K562 (cell line): ENCODE measurements around the gene PHLDB1. TPM values are rescaled to one million over a fixed set of nuclear protein-coding genes. Genes with fewer than 3 reads are reported as not detected.
A peak's percentile ranks its signal among the peaks of the same experiment; 100 is the strongest.

Source experiments
- ATAC-seq: fragments of 200-7000 bp; cut with Tn5 transposase; 3 replicates; pipeline ENCODE4 v1.9.1; 2020; ENCODE audit warnings: moderate library complexity
- BruUV-seq: library from RNA; stranded (reverse); fragments of 400-500 nt; replicated peaks from 2 replicates; lab custom pipeline; 2021; lab: Mats Ljungman, UMichigan
- CTCF ChIA-PET: fragments of 300-600 bp; formaldehyde crosslinking; extraction: SDS; loops from one replicate; lab custom pipeline; 2021; ENCODE audit warnings: low intra/inter-chr PET ratio; lab: Yijun Ruan, JAX
- POLR2A ChIA-PET: fragments of 300-600, 350-650 bp; sonication (Branson Sonifier 250); formaldehyde crosslinking; extraction: SDS; loops from one replicate; lab custom pipeline; 2021; ENCODE audit warnings: antibody characterized with exemption, inconsistent platforms; lab: Yijun Ruan, JAX
- DNase-seq, 4 experiments: peaks; one replicate each; pipeline versions ENCODE4 v3.0.0 to v3.0.0-alpha.2; 2011 to 2018; ENCODE audit warnings: low spot score in 3 of 4, mixed read lengths in 3 of 4; ENCODE audit errors: extremely low read depth in 1 of 4
- FAIRE-seq: peaks from 2 replicates; lab custom pipeline; 2011; peaks lifted over from hg19 to GRCh38; lab: Jason Lieb, UNC
- H2AFZ ChIP-seq: 2 replicates; pipeline ENCODE4 v1.6.0; 2011; ENCODE audit warnings: low read depth, low read length, control low read depth, inconsistent platforms
- H3K27ac ChIP-seq: fragments of 200-600 bp; 3 replicates; pipeline ENCODE4 v1.8.0; 2011; ENCODE audit warnings: low read depth, mild to moderate bottlenecking, control low read depth, inconsistent platforms, low read length, moderate library complexity, mixed read lengths; ENCODE audit errors: extremely low read depth
- H3K27me3 ChIP-seq, 2 experiments: fragments of 300-600 bp in 1 of 2; 2 replicates in 1 of 2; 3 replicates in 1 of 2; pipeline versions ENCODE4 v1.6.0 to v1.8.0; 2011; ENCODE audit warnings: inconsistent platforms in 2 of 2, low read length in 2 of 2, mild to moderate bottlenecking in 1 of 2, mixed read lengths in 1 of 2, moderate library complexity in 1 of 2; ENCODE audit not compliant: control insufficient read depth in 2 of 2, insufficient read depth in 2 of 2
- H3K36me3 ChIP-seq: fragments of 300-600 bp; 3 replicates; pipeline ENCODE4 v1.8.0; 2011; ENCODE audit warnings: mild to moderate bottlenecking, low read length, inconsistent platforms; ENCODE audit not compliant: control insufficient read depth, insufficient read depth
- H3K4me1 ChIP-seq, 2 experiments: fragments of 200-600 bp in 1 of 2; replicated peaks in 1 of 2; 2 replicates in 1 of 2; 3 replicates in 1 of 2; pipeline versions ENCODE4 v1.5.1 to v1.8.0; 2011; ENCODE audit warnings: inconsistent platforms in 2 of 2, low read length in 2 of 2, mild to moderate bottlenecking in 1 of 2, mixed read lengths in 1 of 2, moderate library complexity in 1 of 2; ENCODE audit not compliant: control insufficient read depth in 2 of 2, insufficient read depth in 2 of 2
- H3K4me2 ChIP-seq: 2 replicates; pipeline ENCODE4 v1.6.1; 2011; ENCODE audit warnings: low read length, control low read depth, inconsistent platforms, mixed read lengths; ENCODE audit not compliant: insufficient read depth
- H3K4me3 ChIP-seq: fragments of 200-600 bp; sonication (generic), shearing (Covaris generic); 2 replicates; pipeline ENCODE4 v1.5.1; 2016; ENCODE audit warnings: control low read depth, inconsistent platforms
- H3K79me2 ChIP-seq: fragments of 200-600 bp; 3 replicates; pipeline ENCODE4 v1.8.0; 2011; ENCODE audit warnings: low read length, inconsistent platforms; ENCODE audit not compliant: control insufficient read depth, insufficient read depth
- H3K9ac ChIP-seq, 2 experiments: 2 replicates each; pipeline versions ENCODE4 v1.6.0 to v1.6.1; 2011; ENCODE audit warnings: low read depth in 2 of 2, low read length in 2 of 2, control low read depth in 1 of 2, inconsistent platforms in 1 of 2, mild to moderate bottlenecking in 1 of 2, mixed read lengths in 1 of 2; ENCODE audit not compliant: insufficient read depth in 1 of 2
- H3K9me1 ChIP-seq: one replicate; pipeline ENCODE4 v1.6.0; 2011; ENCODE audit warnings: inconsistent platforms, mild to moderate bottlenecking, low read length, moderate library complexity; ENCODE audit not compliant: control insufficient read depth, insufficient read depth
- H3K9me3 ChIP-seq: replicated peaks from 2 replicates; pipeline ENCODE4 v1.5.1; 2011; ENCODE audit warnings: low read depth, low read length, inconsistent platforms; ENCODE audit not compliant: control insufficient read depth, insufficient read depth
- H4K20me1 ChIP-seq: replicated peaks from 2 replicates; pipeline ENCODE4 v1.6.1; 2011; ENCODE audit warnings: low read length, inconsistent platforms, mixed read lengths; ENCODE audit not compliant: control insufficient read depth, insufficient read depth
- ATF7 ChIP-seq: fragments of 450-650 bp; IDR thresholded peaks from 2 replicates; pipeline ENCODE4 v1.7.1; 2014; ENCODE audit warnings: mild to moderate bottlenecking, moderate library complexity
- FOXA3 ChIP-seq, 2 experiments: fragments of 450-650 bp in 1 of 2; sonication (generic) in 1 of 2; formaldehyde crosslinking; IDR thresholded peaks in 1 of 2; conservative IDR thresholded peaks in 1 of 2; 2 replicates each; pipeline versions ENCODE4 v1.4.0 to v1.8.0; 2020 to 2022; ENCODE audit warnings: mild to moderate bottlenecking in 2 of 2, missing genetic modification reagents in 1 of 2
- POLR2G ChIP-seq: fragments of 200-400 bp; formaldehyde crosslinking; IDR thresholded peaks from 2 replicates; pipeline ENCODE4 v1.6.1; 2017; ENCODE audit warnings: low read depth, mild to moderate bottlenecking, antibody characterized with exemption, low read length, moderate library complexity
- ZBTB7A ChIP-seq: IDR thresholded peaks from 2 replicates; pipeline ENCODE4 v1.6.1; 2011; ENCODE audit warnings: low read depth, mild to moderate bottlenecking, low read length, moderate library complexity, borderline replicate concordance; ENCODE audit not compliant: control insufficient read depth
- ZNF444 ChIP-seq: fragments of 250-450 bp; sonication (Bioruptor Pico); IDR thresholded peaks from 2 replicates; pipeline ENCODE4 v1.4.0; 2020; ENCODE audit warnings: mild to moderate bottlenecking, moderate library complexity
- WGBS: fragments of 100-300 bp; shearing (Covaris generic); methylation state at CpG from one replicate; pipeline ENCODE4 v1.1.6; 2016; ENCODE audit warnings: low coverage, mixed read lengths; ENCODE audit not compliant: insufficient coverage; ENCODE audit errors: missing lambda C conversion rate; 5-methylcytosine and 5-hydroxymethylcytosine counted together
- in situ Hi-C: fragments of 300-500 bp; cut with MboI; formaldehyde crosslinking; loops from 4 replicates; pipeline ENCODE4 v1.15.0; 2018; ENCODE audit warnings: inconsistent platforms, mixed read lengths
- intact Hi-C: fragments of 100-400 bp; cut with micrococcal nuclease; formaldehyde crosslinking; loops from 2 replicates; pipeline ENCODE4 v1.14.2; 2022
- polyA plus RNA-seq, 8 experiments: library from polyadenylated mRNA; depleted of rRNA in 4 of 8; stranded (reverse) in 5 of 8; unstranded in 3 of 8; fragments of >200 nt; fragmentation: Nextera tagmentation in 2 of 8; fragmentation: Illumina TruSeq in 1 of 8; extraction: Ambion mirVana in 2 of 8; extraction: Trizol in 1 of 8; gene quantifications; 2 replicates each; pipeline versions ENCODE4 v1.2.1 to v1.2.3, GENCODE V29; 2011 to 2014; ENCODE audit warnings: inconsistent platforms in 1 of 8, missing spikeins in 1 of 8
- total RNA-seq, 7 experiments: library from RNA; depleted of rRNA in 6 of 7; stranded (reverse); fragments of >200 nt in 6 of 7; fragmentation: Illumina TruSeq in 2 of 7; extraction: Trizol in 2 of 7; gene quantifications; 2 replicates each; pipeline versions ENCODE4 v1.2.1 to v1.2.3, GENCODE V29; 2011 to 2021; ENCODE audit warnings: low replicate concordance in 1 of 7
- TF ChIP-seq, protein P1 (sequence below): sonication (generic); formaldehyde crosslinking; IDR thresholded peaks from 2 replicates; pipeline ENCODE4 v1.8.0; 2022; ENCODE audit warnings: mild to moderate bottlenecking, missing genetic modification reagents
- TF ChIP-seq, protein P2 (sequence below): fragments of 250-450 bp; sonication (Bioruptor Pico); IDR thresholded peaks from 2 replicates; pipeline ENCODE4 v1.9.0; 2021; ENCODE audit warnings: mild to moderate bottlenecking, inconsistent platforms

PHLDB1 gene
- total and polyA plus RNA-seq, 9 of the 15 experiments (the other 6 are each of a cell fraction or from before 2014, with no cell fraction given): 2.0 to 28.7 (median 16.2) TPM

DNA sequence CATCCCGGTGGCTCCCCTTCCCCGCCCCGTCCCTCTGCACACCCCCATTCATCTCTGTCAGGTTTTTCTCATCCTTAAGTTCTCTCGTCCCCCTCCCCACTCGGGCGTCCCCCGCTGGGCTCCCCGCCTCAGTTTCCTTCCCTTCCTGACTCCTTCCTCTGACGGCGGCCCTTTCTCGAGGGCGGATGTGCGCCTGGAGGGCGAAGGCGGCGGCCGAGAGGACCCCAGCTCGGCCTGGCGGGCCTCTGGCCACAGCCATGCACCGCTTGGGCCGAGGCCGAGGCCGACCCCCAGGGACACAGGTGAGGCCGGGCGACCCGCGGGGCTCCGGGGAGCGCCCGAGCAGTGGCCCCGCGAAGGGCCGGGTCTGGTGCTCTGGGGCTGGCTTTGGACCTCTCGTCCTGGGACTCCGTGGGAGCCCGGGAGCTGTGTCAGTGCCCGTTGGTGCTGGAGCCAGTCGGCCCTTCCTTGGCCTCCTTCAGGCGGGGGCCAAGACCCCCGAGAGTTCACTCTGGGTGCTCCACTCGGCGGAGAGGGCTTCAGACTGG is 2.9 kb downstream of the PHLDB1 start:
- Histone ChIP-seq H3K4me2 (peak overlapping the region; percentile 50), H3K4me1 (peaks cover 29 to 57% of the 10 kb centered on the region in 2 experiments), H3K79me2 (peaks cover 10% of the 10 kb centered on the region; the same call in 2 of the 3 replicates), H3K9me1 (peaks cover 3% of the 10 kb centered on the region), H3K27me3 (no peaks in the 10 kb centered on the region), H2AFZ (peak overlapping the region; percentile 68; the same call in 1 of the 2 replicates), H3K9me3 (no peaks in the 10 kb centered on the region), H3K9ac (peak overlapping the region in 1 of 2 experiments; percentile 84; a peak in 2 of 4 replicates), H3K36me3 (peaks cover 10% of the 10 kb centered on the region; the same call in 2 of the 3 replicates), H4K20me1 (no peaks in the 10 kb centered on the region), H3K27ac (peak overlapping the region; percentile 17; the same call in 1 of the 3 replicates), H3K4me3 (no peak overlapping the region)
- in situ Hi-C loops: no loop called here
- WGBS: 83% methylated on average over 25 of the region's 42 CpGs
- no peak for FAIRE-seq
- ChIA-PET POLR2A (interaction anchor here (1.1 kb wide), 1 partner anchor 11 kb away, joined by 3 read pairs; no protein-coding TSS in a partner anchor), CTCF (interaction anchor here (1.4 kb wide), 1 partner anchor 346 kb away, joined by 4 read pairs; the partner anchor contains the start of gene UPK2)
- TF ChIP-seq, protein P1, sequence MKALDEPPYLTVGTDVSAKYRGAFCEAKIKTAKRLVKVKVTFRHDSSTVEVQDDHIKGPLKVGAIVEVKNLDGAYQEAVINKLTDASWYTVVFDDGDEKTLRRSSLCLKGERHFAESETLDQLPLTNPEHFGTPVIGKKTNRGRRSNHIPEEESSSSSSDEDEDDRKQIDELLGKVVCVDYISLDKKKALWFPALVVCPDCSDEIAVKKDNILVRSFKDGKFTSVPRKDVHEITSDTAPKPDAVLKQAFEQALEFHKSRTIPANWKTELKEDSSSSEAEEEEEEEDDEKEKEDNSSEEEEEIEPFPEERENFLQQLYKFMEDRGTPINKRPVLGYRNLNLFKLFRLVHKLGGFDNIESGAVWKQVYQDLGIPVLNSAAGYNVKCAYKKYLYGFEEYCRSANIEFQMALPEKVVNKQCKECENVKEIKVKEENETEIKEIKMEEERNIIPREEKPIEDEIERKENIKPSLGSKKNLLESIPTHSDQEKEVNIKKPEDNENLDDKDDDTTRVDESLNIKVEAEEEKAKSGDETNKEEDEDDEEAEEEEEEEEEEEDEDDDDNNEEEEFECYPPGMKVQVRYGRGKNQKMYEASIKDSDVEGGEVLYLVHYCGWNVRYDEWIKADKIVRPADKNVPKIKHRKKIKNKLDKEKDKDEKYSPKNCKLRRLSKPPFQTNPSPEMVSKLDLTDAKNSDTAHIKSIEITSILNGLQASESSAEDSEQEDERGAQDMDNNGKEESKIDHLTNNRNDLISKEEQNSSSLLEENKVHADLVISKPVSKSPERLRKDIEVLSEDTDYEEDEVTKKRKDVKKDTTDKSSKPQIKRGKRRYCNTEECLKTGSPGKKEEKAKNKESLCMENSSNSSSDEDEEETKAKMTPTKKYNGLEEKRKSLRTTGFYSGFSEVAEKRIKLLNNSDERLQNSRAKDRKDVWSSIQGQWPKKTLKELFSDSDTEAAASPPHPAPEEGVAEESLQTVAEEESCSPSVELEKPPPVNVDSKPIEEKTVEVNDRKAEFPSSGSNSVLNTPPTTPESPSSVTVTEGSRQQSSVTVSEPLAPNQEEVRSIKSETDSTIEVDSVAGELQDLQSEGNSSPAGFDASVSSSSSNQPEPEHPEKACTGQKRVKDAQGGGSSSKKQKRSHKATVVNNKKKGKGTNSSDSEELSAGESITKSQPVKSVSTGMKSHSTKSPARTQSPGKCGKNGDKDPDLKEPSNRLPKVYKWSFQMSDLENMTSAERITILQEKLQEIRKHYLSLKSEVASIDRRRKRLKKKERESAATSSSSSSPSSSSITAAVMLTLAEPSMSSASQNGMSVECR (CRISPR knock-in tag): 0 out of 2 replicates have a peak, but pooled peaks have one; percentile 47
- TF ChIP-seq ATF7 (no peak), ZBTB7A (peak; percentile 63), POLR2G (peak; percentile 53), ZNF444 (CRISPR knock-in tag) (no peak), FOXA3 (CRISPR knock-in tag; conservative IDR thresholded peaks at IDR 0.05 in 1 of 2, IDR thresholded peaks at IDR 0.05 in 1 of 2) (no peak)
- TF ChIP-seq, protein P2, sequence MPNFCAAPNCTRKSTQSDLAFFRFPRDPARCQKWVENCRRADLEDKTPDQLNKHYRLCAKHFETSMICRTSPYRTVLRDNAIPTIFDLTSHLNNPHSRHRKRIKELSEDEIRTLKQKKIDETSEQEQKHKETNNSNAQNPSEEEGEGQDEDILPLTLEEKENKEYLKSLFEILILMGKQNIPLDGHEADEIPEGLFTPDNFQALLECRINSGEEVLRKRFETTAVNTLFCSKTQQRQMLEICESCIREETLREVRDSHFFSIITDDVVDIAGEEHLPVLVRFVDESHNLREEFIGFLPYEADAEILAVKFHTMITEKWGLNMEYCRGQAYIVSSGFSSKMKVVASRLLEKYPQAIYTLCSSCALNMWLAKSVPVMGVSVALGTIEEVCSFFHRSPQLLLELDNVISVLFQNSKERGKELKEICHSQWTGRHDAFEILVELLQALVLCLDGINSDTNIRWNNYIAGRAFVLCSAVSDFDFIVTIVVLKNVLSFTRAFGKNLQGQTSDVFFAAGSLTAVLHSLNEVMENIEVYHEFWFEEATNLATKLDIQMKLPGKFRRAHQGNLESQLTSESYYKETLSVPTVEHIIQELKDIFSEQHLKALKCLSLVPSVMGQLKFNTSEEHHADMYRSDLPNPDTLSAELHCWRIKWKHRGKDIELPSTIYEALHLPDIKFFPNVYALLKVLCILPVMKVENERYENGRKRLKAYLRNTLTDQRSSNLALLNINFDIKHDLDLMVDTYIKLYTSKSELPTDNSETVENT (CRISPR knock-in tag): peak; percentile 33; the same call in 1 of the 2 replicates
- ATAC-seq: no peak
- intact Hi-C loops: loop anchor here (2.0 kb wide), 1 partner anchor 49 kb away; no protein-coding TSS in a partner anchor
- no TSS peak for BruUV-seq
- no peak for DNase-seq
